Measurements from ENCODE around the gene HLCS.

The HLCS gene

GRCh38 chr21:36728371-36729111 is 237.9 kb downstream of the HLCS start:
- no peak overlapping the region for H3K4me3 ChIP-seq (replicated peaks in 1 of 2; ENCODE audit: low read depth in 2 of 2, low read length in 2 of 2)
- TF ChIP-seq CTCF (IDR thresholded peaks at IDR 0.05; ENCODE audit: low read depth, low read length): no peak
- no peak for DNase-seq (ENCODE audit: low read depth in 2 of 2)

DNA sequence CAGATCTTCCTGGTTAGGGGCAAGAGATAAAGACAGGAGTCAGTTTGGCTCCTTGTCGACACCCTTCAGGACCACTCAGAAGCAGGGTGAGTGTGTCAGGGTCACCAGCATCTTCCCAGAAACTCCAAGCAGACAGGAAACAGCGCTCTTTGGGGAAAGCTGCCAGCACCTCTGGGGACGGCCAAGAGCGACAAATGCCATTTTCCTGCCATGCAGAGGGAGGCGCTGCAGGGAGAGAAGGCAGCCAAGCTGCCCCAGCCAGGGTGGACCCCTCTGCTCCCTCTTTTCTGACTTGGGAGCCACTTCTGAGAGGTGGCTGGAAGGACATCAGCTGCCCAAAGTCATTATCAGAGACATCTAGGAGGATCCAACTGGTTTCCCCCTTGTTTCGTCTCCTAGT is 238.6 kb downstream of the HLCS start:
- TF ChIP-seq CTCF (IDR thresholded peaks at IDR 0.05; ENCODE audit: low read depth, low read length): peak; percentile 5
- H3K4me3 ChIP-seq (replicated peaks in 1 of 2; ENCODE audit: low read depth in 2 of 2, low read length in 2 of 2): no peak overlapping the region
- DNase-seq (ENCODE audit: low read depth in 2 of 2): no peak

DNA sequence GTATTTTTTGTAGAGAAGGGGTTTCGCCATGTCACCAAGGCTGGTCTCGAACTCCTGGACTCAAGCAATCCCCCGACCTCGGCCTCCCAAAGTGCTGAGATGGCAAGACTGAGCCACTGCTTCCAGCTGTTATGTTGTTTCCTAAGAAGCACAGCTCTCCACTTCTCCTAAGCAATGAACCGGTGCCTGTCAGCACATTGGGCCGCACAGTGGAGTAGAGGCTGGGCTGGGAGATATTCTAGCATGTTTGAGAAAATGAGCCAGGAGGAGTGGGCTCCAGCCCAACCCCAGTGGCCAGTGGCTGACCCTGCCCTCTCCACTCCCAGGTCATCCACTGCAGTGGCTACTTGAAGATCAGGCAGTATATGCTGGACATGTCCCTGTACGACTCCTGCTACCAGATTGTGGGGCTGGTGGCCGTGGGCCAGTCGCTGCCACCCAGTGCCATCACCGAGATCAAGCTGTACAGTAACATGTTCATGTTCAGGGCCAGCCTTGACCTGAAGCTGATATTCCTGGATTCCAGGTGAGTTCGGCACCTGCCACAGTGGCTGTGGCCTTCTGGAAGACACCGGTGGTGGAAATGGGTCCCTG is 240.6 kb downstream of the HLCS start:
- no peak overlapping the region for H3K4me3 ChIP-seq (replicated peaks in 1 of 2; ENCODE audit: low read depth in 2 of 2, low read length in 2 of 2)
- no peak for TF ChIP-seq CTCF (IDR thresholded peaks at IDR 0.05; ENCODE audit: low read depth, low read length)
- DNase-seq (ENCODE audit: low read depth in 2 of 2): no peak

- no peak for TF ChIP-seq CTCF (IDR thresholded peaks at IDR 0.05; ENCODE audit: low read depth, low read length)
- no peak for DNase-seq (ENCODE audit: low read depth in 2 of 2)
- H3K4me3 ChIP-seq (replicated peaks in 1 of 2; ENCODE audit: low read depth in 2 of 2, low read length in 2 of 2): no peak overlapping the region
These were observed 241.8 kb downstream of the HLCS start for GRCh38 chr21:36724660-36725059.

- DNase-seq (ENCODE audit: low read depth in 2 of 2): no peak
- H3K4me3 ChIP-seq (replicated peaks in 1 of 2; ENCODE audit: low read depth in 2 of 2, low read length in 2 of 2): no peak overlapping the region
- TF ChIP-seq CTCF (IDR thresholded peaks at IDR 0.05; ENCODE audit: low read depth, low read length): no peak
These were observed 243.0 kb downstream of the HLCS start for GRCh38 chr21:36723371-36723881.

DNA sequence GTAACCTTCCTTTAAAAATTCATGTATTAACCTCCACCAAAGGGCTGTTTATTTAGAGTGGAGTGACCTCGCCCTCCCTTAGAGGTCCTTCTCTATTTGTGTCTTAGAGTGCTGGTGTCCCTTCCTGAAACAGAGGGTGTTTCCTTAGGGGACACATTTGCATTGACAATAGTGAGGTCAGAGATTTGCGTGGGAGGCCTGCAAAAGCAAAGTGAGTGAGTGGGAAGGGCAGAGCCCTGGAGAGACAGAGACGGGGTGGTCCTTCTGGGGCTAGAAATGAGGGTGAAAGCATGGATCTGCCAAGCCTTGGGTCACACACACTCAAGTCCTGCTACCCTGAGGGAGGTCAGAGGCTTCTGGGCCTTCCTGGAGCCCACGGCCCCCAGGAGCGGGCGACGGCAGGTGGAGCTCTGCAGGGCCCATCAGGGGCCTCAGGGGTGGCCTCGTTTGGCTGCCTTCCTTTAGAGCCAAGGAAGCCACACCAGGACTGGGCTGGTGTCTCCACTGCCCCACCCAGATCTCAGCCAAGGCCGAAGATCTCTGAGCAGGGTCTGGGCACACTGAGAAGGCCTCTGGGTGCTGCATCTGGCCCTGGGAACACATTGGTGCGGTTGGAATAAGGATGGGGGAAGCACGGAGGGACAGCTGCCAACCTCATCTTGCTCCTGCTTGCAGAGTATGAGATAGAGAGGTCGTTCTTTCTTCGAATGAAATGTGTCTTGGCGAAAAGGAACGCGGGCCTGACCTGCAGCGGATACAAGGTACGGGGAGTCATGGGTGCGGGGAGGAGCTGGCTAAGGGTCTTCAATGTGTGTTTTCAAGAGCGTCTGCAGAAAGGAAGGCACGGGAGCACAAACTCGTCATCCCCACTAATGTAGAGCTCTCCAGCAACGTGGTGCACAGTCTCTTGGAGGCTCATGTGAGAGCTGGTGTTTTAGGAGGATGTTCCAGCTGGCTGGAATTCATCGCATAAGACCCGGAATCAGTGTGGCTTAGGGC is 243.8 kb downstream of the HLCS start:
- H3K4me3 ChIP-seq (replicated peaks in 1 of 2; ENCODE audit: low read depth in 2 of 2, low read length in 2 of 2): no peak overlapping the region
- TF ChIP-seq CTCF (IDR thresholded peaks at IDR 0.05; ENCODE audit: low read depth, low read length): no peak
- no peak for DNase-seq (ENCODE audit: low read depth in 2 of 2)

Data from cardiac fibroblast (primary cell).